HG03159 (cell line): Measurements from ENCODE around the gene ARMH3.
"Not testable (repeated sequence)": the region's sequence is repeated elsewhere in the genome, so short reads cannot be mapped to it uniquely, and the experiment has no call there.

Source experiments
- ATAC-seq: cut with Tn5 transposase; IDR thresholded peaks from one replicate; pipeline ENCODE4 v1.9.1; 2021; ENCODE audit warnings: mild to moderate bottlenecking, moderate library complexity; ENCODE audit not compliant: unreplicated experiment

The ARMH3 gene

DNA sequence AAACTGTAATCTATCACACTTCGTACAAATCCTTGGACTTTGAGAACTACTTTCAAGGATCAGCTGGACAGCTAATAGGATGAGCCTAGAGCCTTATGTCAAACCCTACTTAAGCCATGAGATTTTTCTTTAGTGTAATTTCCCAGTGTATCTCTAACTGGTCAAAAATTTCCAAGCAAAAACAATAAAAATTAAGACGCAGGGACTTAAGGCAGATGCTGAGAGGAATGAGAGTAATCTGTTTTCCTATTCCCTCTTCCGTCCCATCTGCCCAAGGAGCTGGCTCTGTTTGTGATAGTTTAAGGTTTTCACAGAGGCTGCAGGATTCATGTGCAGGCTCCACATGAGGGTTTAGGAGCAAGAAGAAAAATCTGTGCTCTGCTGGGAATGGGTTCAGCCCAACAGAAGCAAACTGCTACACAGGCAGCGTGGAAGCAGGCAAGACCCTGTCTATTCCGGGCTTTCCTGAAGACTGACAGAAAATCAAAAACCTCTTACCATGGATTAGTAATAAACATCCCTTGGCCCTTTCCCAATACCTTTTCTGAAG lies 62.2 kb downstream of the ARMH3 start:
- no peak for ATAC-seq

DNA sequence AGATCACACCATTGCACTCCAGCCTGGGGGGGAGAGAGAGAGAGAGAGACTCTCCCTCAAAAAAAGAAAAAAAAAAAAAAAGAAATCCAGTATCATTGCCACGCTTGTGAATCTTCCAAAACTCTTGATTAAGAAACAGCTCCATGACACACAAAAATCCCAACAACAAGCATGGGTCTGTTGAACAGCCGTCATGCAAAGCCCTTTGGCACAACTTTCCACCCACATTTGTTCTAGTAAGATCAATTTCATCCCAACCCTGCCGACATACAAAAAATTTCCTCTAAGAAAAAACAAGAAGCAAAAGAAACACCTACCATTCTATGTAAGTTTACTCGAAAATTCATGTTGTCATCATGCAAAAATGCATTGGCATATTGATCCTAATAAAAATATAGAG lies 62.8 kb downstream of the ARMH3 start:
- ATAC-seq, result no peak

DNA sequence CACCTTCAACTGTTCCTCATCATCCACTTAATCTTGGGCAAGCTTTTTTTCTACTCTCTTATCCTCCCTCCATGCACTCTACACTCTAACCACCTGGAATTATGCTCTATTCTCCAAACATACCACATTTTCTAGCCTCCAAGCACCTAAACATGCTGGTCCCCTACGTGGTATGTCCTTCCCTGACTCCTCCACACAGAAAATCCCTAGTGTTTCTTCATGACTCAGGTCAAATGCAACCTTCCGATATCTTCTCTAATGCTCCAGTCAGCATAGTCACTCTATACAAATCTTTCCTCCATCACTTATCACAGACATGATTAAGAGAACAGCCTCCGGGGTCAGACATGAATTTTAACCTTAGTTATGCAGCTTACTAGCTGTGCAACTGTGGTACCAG lies 68.8 kb downstream of the ARMH3 start:
- no peak for ATAC-seq

GRCh38 chr10:101986624-101986971 lies 69.4 kb downstream of the ARMH3 start:
- no peak for ATAC-seq

- ATAC-seq, result not testable (repeated sequence)
Measured at GRCh38 chr10:101980677-101981076, 75.3 kb downstream of the ARMH3 start.

DNA sequence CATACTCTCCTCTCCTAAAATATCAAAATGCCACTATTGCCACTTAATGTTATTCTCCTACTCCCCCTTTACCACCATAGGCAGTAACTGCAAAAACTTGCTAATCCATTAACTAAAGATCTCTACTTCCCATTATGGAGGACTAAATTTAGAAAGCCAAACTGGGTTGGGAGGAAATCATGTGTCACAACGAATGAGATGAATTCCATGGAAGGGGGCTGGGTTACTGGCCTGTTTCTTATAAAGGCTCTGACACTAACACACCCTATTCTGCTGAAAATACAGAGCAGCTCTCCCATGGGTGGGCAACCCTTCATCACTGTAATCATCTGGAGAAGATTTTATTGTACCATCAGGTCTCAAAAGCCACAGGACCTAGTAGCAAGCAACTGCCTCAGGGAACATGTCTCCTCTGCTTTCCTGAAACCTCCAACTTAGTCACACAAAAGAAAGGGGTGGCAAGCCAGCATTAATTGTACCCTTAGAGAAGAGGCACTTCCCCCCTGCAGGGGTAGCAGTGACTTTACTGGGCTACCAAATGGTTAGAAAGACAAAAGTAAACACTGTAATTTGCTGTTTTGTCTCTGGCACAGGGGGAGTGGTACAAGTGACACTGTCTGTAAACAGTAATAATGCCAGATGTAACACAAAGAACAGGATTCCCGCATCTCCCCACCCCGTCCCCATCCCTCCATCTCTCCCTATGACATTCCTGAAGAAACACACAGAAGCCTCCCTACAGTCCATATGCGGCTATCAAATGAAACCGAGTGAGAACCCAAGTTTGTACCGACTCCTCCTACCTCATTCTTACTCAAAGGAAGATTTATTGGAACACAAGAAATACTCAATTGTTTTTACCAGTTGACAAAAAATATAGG lies 81.6 kb downstream of the ARMH3 start:
- ATAC-seq, result no peak

GRCh38 chr10:101972761-101973160 lies 83.2 kb downstream of the ARMH3 start:
- no peak for ATAC-seq

- no peak for ATAC-seq
Measured at GRCh38 chr10:101969412-101969922, 86.5 kb downstream of the ARMH3 start.

DNA sequence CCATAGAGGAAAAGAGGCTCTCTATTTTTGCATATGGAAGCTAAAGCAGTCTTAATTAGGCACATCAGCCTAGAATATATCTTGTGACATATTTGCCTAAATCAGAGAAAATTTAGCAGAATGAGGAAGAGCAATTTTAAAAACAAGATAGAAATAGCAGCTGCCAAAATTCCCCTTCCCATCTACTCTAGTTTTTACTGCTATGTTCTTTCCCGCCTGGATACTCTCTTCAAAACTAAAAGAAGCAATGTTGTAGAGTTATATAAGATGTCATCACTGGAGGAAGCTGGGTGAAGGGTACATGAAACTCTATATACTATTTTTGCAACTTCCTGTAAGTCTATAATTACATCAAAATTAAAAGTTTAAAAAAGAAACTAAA lies 87.0 kb downstream of the ARMH3 start:
- no peak for ATAC-seq

- ATAC-seq, result no peak
Measured at GRCh38 chr10:101968286-101968939, 87.6 kb downstream of the ARMH3 start.

DNA sequence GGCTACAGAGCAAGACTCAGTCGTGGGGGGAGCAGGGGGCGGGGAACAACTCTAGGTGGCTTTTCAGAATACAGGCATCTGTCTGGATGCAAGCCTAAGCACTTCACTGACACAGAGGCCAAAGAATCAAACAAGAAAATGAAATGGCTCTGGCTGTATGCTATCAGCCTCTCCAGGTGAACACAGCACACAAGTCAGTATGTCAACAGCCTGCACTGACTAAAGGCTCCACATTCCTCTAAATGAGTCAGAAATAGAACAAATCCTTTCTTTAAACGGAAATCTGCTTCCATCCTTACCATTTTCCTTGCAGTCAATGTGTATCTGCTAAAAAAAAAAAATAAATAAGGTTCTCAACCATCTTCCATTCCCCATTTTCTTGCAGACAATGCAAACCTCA lies 88.3 kb downstream of the ARMH3 start:
- no peak for ATAC-seq

- no peak for ATAC-seq
Measured at GRCh38 chr10:101967119-101967518, 88.9 kb downstream of the ARMH3 start.

GRCh38 chr10:101965075-101965765 lies 90.8 kb downstream of the ARMH3 start:
- no peak for ATAC-seq

DNA sequence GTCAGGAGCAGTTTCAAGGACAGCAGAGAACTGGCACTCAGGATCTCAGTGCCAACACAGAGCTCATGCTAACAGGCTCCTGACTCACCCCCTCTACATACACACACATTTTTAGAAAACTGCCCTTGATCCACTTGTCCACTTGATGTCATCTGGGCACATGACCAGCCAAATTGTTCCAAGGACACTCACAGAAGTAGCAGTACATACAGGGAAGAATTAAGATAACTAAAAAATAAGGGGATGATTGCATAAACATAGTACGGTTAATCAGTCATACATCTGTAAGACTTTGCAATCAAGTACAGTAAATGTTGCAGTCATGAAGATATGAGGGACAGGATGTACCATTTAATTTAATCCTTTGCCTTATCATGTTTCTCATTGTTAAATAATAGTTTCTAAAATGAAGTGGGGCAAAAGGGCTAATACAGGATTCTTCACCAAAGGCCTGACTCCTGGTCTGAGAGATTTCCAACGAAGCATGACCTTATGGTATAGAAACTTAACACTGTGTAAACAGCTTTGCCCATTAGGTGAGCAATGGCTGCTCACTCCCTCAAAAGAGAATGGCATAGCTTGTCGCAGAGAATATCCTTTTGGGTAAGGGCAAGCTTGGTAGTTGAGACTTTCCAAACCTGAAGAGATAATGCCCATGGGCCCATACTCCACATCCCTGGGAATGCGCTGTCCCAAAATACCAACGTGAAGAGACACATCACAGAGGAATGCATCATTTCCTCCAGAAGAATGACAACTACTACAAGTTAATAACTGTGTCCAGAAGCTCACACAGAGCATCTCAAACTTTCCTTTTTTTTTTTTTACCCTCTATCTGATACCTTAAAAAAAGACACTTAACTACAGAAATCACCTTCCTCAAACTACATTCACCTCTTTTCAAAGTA lies 94.1 kb downstream of the ARMH3 start:
- no peak for ATAC-seq

DNA sequence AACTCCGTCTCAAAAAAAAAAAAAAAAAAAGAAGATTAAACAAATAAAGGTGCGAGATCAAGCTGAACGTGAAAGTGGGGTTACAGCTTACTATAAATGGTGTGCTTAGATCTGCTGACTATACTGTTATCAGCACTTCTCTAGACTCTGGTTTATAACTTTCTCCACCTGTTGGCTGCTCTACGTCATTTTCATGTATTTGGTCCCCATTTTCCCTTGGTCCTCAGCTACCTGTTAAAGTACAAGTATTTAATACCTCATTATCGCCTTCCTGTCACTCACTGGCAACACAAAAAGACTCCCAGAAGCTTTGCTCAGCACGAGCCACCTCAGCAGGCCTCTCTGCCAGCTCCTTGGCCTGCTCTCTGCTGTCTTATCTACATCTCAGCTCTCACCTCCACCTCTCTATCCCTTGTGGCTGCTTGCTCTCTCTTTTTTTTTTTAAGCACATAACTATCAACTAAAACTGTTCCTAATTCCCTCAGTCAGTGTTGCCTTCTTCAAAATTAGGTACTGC lies 95.0 kb downstream of the ARMH3 start:
- ATAC-seq, result no peak

GRCh38 chr10:101959346-101959916 lies 96.5 kb downstream of the ARMH3 start:
- ATAC-seq, result no peak

DNA sequence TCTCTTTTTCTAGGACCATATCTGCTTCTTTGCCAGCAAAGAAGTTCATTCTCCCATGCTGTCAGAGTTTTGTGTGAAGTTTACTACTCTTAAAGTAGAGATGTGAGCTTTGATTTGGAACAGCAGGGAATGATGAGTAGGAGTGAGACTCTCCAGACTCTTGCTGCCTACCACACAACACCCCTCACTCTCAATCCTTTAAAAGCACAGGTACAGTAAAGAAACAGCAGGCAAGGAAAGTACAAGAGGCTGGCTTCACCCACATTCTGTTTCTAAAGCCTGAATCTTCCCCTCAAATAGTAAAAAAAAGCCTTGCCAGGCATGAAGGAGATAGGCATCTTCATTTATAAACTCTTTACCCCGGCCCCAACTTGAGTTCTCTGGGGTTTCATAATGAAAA lies 97.3 kb downstream of the ARMH3 start:
- ATAC-seq, result no peak

DNA sequence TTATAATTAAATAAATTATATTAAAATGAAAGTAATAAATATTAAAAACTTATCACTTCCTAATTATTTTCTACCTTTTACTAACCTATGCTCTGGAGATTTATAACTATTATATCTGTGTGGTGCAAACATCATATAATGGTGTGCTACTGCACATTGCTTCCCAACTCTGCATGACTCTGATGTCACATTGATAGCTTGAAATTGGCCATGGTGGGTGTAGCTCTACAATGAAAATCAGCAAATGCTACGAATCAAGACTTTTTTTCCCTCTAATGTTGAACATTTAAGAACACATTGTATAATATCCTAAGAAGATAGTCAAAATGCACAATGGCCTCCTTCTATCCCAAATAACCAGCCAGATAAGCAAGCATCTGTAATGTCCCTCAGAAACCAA lies 99.1 kb downstream of the ARMH3 start:
- no peak for ATAC-seq

DNA sequence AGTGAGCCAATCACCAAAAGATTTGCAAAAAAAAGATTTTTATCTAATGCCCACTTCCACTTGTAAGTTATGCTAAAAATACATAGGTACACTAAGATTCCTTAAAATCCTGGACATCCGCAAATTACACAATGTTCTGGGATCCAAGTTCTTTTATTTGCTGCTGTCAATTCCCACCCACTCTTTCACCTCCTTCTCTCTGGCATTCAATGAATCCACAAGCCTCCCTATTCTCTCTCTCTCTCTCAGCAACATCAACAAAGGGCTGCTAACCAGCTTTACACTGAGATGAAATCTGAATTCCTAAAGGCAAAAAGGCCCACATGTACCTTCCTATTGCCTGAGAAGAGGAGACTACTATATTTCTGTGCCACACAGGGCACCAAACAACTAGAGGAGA lies 99.9 kb downstream of the ARMH3 start:
- no peak for ATAC-seq

- no peak for ATAC-seq
Measured at GRCh38 chr10:101952191-101952590, 103.8 kb downstream of the ARMH3 start.
